T-helper 1 cell treated with Interleukin-12 subunit alpha and Interleukin-12 subunit beta and Interleukin-4 antibody, amounts not matched to agents 30 ng/mL and 1 ng/mL, for 36 hours (primary cell): Measurements from ENCODE around the gene PAK2. TPM values are rescaled to one million over a fixed set of nuclear protein-coding genes. Genes with fewer than 3 reads are reported as not detected.

ENCODE experiments used
- intact Hi-C: fragments of 100-400 bp; cut with micrococcal nuclease; formaldehyde crosslinking; loops from one replicate; pipeline ENCODE4 v1.15.1; 2024
- total RNA-seq: library from RNA; stranded (reverse); gene quantifications from 2 replicates; pipeline ENCODE4 v1.2.3, GENCODE V29; 2022

Gene PAK2
- total RNA-seq = 93.9 and 97.7 TPM in 2 replicates

GRCh38 chr3:196739671-196740480 lies at the start of gene PAK2:
Gene PAK2 (plus strand): TSS chr3:196739857. CDS start chr3:196782647, 42,790 bp downstream.
- intact Hi-C loops = loop anchor here (1.0 to 10.0 kb wide), 12 partner anchors 13 to 815 kb away; partner anchors contain the start of genes BDH1, CEP19, DLG1 and FBXO45

GRCh38 chr3:196689941-196690660 lies 49.6 kb upstream of the PAK2 start:
- intact Hi-C loops = no loop called here

GRCh38 chr3:196691386-196691785 lies 48.3 kb upstream of the PAK2 start:
- intact Hi-C loops = no loop called here

GRCh38 chr3:196694202-196694638 lies 45.4 kb upstream of the PAK2 start:
- intact Hi-C loops = loop anchor here (1.0 to 2.0 kb wide), 2 partner anchors 17 to 85 kb away; no protein-coding TSS in a partner anchor

GRCh38 chr3:196694941-196695848 lies 44.5 kb upstream of the PAK2 start:
- intact Hi-C loops = loop anchor here (1.0 to 2.0 kb wide), 2 partner anchors 16 to 86 kb away; no protein-coding TSS in a partner anchor

- intact Hi-C loops = loop anchor here (2.0 kb wide), 1 partner anchor 87 kb away; no protein-coding TSS in a partner anchor
Observed at GRCh38 chr3:196695849-196696226, 43.8 kb upstream of the PAK2 start.

GRCh38 chr3:196697270-196697669 lies 42.4 kb upstream of the PAK2 start:
- intact Hi-C loops = no loop called here

GRCh38 chr3:196699749-196700148 lies 39.9 kb upstream of the PAK2 start:
- intact Hi-C loops = no loop called here

GRCh38 chr3:196700801-196701200 lies 38.9 kb upstream of the PAK2 start:
- intact Hi-C loops = no loop called here

GRCh38 chr3:196706327-196706726 lies 33.3 kb upstream of the PAK2 start:
- intact Hi-C loops = no loop called here

GRCh38 chr3:196706731-196707130 lies 32.9 kb upstream of the PAK2 start:
- intact Hi-C loops = no loop called here

GRCh38 chr3:196707566-196707965 lies 32.1 kb upstream of the PAK2 start:
- intact Hi-C loops = no loop called here

- intact Hi-C loops = no loop called here
Observed at GRCh38 chr3:196708467-196708866, 31.2 kb upstream of the PAK2 start.

GRCh38 chr3:196711838-196712513 lies 27.7 kb upstream of the PAK2 start, which contains the start of the genes CEP19 and PIGX:
Gene CEP19 (minus strand): TSS chr3:196712250. CDS start chr3:196708657, 3,593 bp downstream.
Gene PIGX (plus strand): TSS chr3:196712377.
- intact Hi-C loops = loop anchor here (1.0 to 10.0 kb wide), 13 partner anchors 15 to 505 kb away; partner anchors contain the start of genes DYNLT2B, FBXO45, NCBP2 and PAK2

GRCh38 chr3:196712514-196713413 lies 26.9 kb upstream of the PAK2 start:
- intact Hi-C loops = loop anchor here (1.0 to 10.0 kb wide), 10 partner anchors 15 to 505 kb away; partner anchors contain the start of genes DYNLT2B, FBXO45, NCBP2 and PAK2

GRCh38 chr3:196717162-196717561 lies 22.5 kb upstream of the PAK2 start:
- intact Hi-C loops = loop anchor here (10.0 kb wide), 1 partner anchor 402 kb away; the partner anchor contains the start of gene DYNLT2B

- intact Hi-C loops = no loop called here
Observed at GRCh38 chr3:196721097-196721496, 18.6 kb upstream of the PAK2 start.

GRCh38 chr3:196726788-196727675 lies 12.6 kb upstream of the PAK2 start:
- intact Hi-C loops = loop anchor here (1.0 kb wide), 2 partner anchors 12 to 15 kb away; partner anchors contain the start of genes CEP19, PAK2 and PIGX
